Ishikawa (cell line): Measurements from ENCODE around the gene PALLD.

Experiments used
- CEBPB ChIP-seq: IDR thresholded peaks from 2 replicates; pipeline ENCODE4 v1.6.1; 2012
- CREB1 ChIP-seq: IDR thresholded peaks from 2 replicates; pipeline ENCODE4 v1.6.1; 2012; ENCODE audit warnings: low read depth
- EGR1 ChIP-seq: IDR thresholded peaks from 2 replicates; pipeline ENCODE4 v1.6.1; 2012
- EP300 ChIP-seq: IDR thresholded peaks from 2 replicates; pipeline ENCODE4 v1.6.1; 2012; ENCODE audit warnings: borderline replicate concordance
- FOXM1 ChIP-seq: IDR thresholded peaks from 2 replicates; pipeline ENCODE4 v1.6.1; 2012; ENCODE audit warnings: low read depth, borderline replicate concordance
- NFIC ChIP-seq: IDR thresholded peaks from 2 replicates; pipeline ENCODE4 v1.6.1; 2012
- RAD21 ChIP-seq: IDR thresholded peaks from 2 replicates; pipeline ENCODE4 v1.6.1; 2012; ENCODE audit warnings: low read depth
- TAF1 ChIP-seq: IDR thresholded peaks from 2 replicates; pipeline ENCODE4 v1.6.1; 2012; ENCODE audit warnings: low read depth, mild to moderate bottlenecking
- TCF12 ChIP-seq: IDR thresholded peaks from 2 replicates; pipeline ENCODE4 v1.6.1; 2012; ENCODE audit warnings: low read depth
- TEAD4 ChIP-seq: IDR thresholded peaks from 2 replicates; pipeline ENCODE4 v1.6.1; 2012
- USF1 ChIP-seq: IDR thresholded peaks from 2 replicates; pipeline ENCODE4 v1.6.1; 2012
- YY1 ChIP-seq: IDR thresholded peaks from 2 replicates; pipeline ENCODE4 v1.6.1; 2012; ENCODE audit warnings: low read depth
- ZBTB7A ChIP-seq: IDR thresholded peaks from 2 replicates; pipeline ENCODE4 v1.6.1; 2012; ENCODE audit warnings: low read depth
- TF ChIP-seq, protein P1 (sequence below): IDR thresholded peaks from 2 replicates; pipeline ENCODE4 v1.6.1; 2012
- TF ChIP-seq, protein P2 (sequence below): IDR thresholded peaks from 2 replicates; pipeline ENCODE4 v1.6.1; 2012; ENCODE audit warnings: low read depth, mild to moderate bottlenecking

PALLD gene

DNA sequence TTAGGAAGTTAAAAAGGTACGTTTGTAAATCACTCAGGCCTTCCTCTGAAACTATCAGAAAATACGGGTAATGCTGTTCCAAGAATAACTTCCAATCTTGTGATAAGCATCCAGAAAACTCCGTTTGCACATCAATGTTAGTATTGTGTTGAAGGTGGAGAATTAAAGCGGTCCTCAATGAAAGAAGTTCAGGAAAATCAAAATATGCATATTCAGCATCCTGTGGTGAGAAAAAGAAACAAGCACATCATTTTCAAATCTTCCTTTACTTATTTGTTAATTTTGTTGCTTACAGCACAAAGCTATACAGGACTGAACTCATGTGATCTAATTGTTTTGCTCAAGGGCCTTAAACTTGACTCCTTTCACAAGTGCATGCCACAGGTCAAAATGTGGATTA lies 35.0 kb upstream of the PALLD start:
- TF ChIP-seq CEBPB (no peak), YY1 (no peak), TEAD4 (no peak), USF1 (no peak), EGR1 (no peak), FOXM1 (no peak)
- TF ChIP-seq, protein P1, sequence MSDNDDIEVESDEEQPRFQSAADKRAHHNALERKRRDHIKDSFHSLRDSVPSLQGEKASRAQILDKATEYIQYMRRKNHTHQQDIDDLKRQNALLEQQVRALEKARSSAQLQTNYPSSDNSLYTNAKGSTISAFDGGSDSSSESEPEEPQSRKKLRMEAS: no peak
- TF ChIP-seq, protein P2, sequence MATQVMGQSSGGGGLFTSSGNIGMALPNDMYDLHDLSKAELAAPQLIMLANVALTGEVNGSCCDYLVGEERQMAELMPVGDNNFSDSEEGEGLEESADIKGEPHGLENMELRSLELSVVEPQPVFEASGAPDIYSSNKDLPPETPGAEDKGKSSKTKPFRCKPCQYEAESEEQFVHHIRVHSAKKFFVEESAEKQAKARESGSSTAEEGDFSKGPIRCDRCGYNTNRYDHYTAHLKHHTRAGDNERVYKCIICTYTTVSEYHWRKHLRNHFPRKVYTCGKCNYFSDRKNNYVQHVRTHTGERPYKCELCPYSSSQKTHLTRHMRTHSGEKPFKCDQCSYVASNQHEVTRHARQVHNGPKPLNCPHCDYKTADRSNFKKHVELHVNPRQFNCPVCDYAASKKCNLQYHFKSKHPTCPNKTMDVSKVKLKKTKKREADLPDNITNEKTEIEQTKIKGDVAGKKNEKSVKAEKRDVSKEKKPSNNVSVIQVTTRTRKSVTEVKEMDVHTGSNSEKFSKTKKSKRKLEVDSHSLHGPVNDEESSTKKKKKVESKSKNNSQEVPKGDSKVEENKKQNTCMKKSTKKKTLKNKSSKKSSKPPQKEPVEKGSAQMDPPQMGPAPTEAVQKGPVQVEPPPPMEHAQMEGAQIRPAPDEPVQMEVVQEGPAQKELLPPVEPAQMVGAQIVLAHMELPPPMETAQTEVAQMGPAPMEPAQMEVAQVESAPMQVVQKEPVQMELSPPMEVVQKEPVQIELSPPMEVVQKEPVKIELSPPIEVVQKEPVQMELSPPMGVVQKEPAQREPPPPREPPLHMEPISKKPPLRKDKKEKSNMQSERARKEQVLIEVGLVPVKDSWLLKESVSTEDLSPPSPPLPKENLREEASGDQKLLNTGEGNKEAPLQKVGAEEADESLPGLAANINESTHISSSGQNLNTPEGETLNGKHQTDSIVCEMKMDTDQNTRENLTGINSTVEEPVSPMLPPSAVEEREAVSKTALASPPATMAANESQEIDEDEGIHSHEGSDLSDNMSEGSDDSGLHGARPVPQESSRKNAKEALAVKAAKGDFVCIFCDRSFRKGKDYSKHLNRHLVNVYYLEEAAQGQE: no peak

DNA sequence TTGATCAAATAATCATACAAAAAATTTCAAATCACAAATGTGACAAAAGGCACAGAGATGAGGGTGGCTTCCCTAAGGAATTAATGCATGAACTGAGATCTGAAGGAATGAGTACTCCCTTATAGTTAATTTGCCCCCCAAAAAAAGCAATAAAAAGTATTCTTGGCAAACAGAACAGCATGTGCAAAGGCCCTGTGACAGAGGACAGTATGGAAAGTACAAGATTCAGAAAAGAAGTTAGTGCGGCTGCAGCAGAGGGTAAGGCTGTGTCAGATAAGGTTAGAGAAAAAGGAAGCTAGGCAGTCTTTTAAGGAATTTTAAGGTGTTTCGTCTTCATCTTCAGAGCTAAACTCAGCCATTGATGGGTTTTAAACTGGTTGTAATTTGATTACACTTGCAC lies 23.9 kb upstream of the PALLD start:
- no peak for TF ChIP-seq EGR1
- no peak for TF ChIP-seq NFIC
- TF ChIP-seq TCF12: no peak
- no peak for TF ChIP-seq TEAD4
- no peak for TF ChIP-seq USF1
- no peak for TF ChIP-seq FOXM1
- TF ChIP-seq CREB1: no peak
- no peak for TF ChIP-seq ZBTB7A
- no peak for TF ChIP-seq CEBPB
- TF ChIP-seq RAD21: no peak

GRCh38 chr4:168474660-168475320 lies 22.1 kb upstream of the PALLD start:
- no peak for TF ChIP-seq YY1
- TF ChIP-seq TCF12: no peak
- no peak for TF ChIP-seq ZBTB7A
- TF ChIP-seq TEAD4: no peak
- TF ChIP-seq EGR1: no peak
- no peak for TF ChIP-seq TAF1
- TF ChIP-seq CEBPB: no peak
- no peak for TF ChIP-seq USF1
- no peak for TF ChIP-seq RAD21
- TF ChIP-seq, protein P2: no peak
- no peak for TF ChIP-seq EP300
- TF ChIP-seq NFIC: no peak
- no peak for TF ChIP-seq CREB1
- TF ChIP-seq, protein P1: no peak

DNA sequence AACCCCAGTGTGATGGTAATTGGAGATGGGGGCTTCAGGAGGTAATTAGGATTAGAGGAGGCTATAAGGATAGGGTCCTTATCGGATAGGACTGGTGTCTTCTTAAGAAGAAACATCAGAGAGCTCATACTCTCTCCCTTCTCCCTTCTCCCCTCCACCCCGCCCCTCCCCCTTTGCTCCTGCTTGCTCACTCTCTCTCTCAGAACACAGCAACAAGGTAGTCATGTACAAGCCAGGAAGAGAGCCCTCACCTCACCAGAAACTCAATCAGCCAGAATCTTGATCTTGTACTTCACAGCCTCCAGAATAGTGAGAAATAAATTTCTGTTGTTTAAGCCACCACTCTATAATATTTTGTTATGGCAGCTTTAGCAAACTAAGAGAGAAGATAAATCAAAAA lies 21.1 kb upstream of the PALLD start:
- no peak for TF ChIP-seq CEBPB
- TF ChIP-seq TCF12: no peak
- TF ChIP-seq TEAD4: no peak
- TF ChIP-seq FOXM1: no peak
- TF ChIP-seq USF1: no peak
- TF ChIP-seq NFIC: no peak
- no peak for TF ChIP-seq EGR1
- TF ChIP-seq RAD21: no peak
- TF ChIP-seq YY1: no peak
- no peak for TF ChIP-seq TAF1
- TF ChIP-seq, protein P1: no peak
- TF ChIP-seq EP300: no peak
- no peak for TF ChIP-seq ZBTB7A
- TF ChIP-seq, protein P2: no peak
- no peak for TF ChIP-seq CREB1
